PC-9 (cell line): ENCODE results near the gene ATP10A.

ENCODE experiments used
- CTCF ChIP-seq: fragments of 200-600 bp; sonication (generic); conservative IDR thresholded peaks from 2 replicates; pipeline ENCODE4 v1.6.1; 2017; ENCODE audit warnings: mixed run types, antibody characterized with exemption, mild to moderate bottlenecking, moderate library complexity
- EZH2 ChIP-seq: fragments of 200-600 bp; sonication (generic); IDR thresholded peaks from 2 replicates; pipeline ENCODE4 v1.8.0; 2017; ENCODE audit warnings: antibody characterized with exemption, low read depth

- TF ChIP-seq CTCF = no peak
- no peak for TF ChIP-seq EZH2
Measured at GRCh38 chr15:25679492-25679891, 183.6 kb downstream of the ATP10A start.
